Ureter (tissue), 1 donor: ENCODE results near the gene SAMD10. TPM values are rescaled to one million over a fixed set of nuclear protein-coding genes. Genes with fewer than 3 reads are reported as not detected.
"Not testable (repeated sequence)": the region's sequence is repeated elsewhere in the genome, so short reads cannot be mapped to it uniquely, and the experiment has no call there.

Source experiments
- DNase-seq: peaks from one replicate; pipeline ENCODE4 v3.0.0-alpha.2; 2020; ENCODE audit warnings: low spot score
- total RNA-seq: library from RNA; stranded (reverse); gene quantifications from one replicate; pipeline ENCODE4 v1.2.4, GENCODE V29; 2023
- donor health status: DM: yes; HTN: yes; CAD: no.

Gene SAMD10
- total RNA-seq, 1 donor from 2014 or later, result 17.4 TPM

DNA sequence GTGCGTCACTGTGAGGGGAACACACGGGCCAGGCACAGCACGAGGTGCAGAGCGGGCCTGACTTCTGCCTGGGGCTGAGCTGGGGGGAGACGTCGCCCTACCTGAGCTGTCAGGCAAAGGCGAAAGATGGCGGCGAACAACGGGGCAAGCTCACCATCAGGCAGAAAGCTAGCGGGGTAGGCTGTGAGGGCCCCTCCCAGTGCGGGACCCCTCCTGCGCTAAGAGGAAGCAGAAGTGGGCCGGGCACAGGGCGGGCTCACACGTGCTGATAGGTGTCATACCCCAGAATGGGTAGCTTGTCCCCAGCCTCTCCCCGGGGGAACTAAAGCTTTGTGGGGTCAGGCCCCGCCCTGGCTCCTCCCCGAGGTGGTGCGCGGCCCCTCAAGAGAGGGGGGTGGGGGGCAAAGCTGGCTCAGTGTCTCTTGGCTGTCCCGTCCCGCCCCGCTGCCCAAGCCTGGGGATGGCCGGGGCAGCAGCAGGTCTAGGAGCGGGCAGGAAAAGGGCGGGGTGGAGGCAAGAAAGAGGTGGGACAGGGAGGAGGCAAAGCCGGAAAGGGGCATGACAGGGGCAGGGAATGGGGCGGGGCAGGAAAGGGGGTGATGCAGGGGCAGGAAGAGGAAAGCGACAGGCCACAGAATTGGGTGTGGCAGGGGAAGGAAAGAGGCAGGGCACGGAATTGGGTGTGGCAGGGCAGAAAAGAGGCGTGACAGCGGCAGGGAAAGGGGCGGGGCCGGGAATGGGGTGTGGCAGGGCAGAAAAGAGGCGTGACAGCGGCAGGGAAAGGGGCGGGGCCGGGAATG lies 38.0 kb downstream of the SAMD10 start:
- DNase-seq, result peak; percentile 76

DNA sequence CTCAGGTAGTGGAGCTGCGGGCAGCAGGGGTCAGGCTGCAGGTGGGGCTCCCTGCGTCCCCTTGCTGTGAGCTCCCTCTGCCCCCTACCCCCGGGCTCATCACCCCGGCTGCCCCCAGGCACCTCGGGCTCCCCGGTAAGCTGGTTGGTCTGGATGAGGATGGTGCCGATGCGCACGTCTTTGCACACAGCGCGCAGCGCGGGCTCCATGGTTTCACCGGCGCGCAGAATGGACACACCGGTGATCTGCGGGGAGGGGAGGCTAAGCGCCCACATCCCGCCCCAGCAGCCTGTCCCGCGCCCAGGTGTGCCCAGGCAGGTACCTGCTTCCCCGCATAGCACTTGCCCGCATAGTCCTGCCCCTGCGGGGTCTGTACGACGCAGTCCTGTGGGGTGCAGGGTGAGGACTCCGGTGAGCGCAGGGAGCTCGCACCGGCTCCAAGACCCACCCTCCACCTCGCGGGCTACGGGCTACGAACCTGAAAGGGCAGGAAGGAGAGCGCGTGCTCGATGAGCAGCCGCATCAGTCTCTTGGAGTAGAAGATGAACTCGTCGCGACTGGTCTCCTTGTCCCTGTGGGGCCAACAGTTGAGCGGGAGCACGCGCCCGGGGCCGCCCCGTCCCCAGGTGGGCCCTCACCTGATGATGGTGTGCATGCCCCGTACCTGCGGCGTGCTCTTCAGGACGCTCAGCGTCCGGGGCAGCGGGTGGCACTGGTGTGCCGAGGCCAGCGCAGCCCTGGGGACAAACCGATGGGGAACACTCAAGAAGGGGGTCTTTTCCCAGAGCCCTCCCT lies 38.8 kb downstream of the SAMD10 start:
- no peak for DNase-seq

DNA sequence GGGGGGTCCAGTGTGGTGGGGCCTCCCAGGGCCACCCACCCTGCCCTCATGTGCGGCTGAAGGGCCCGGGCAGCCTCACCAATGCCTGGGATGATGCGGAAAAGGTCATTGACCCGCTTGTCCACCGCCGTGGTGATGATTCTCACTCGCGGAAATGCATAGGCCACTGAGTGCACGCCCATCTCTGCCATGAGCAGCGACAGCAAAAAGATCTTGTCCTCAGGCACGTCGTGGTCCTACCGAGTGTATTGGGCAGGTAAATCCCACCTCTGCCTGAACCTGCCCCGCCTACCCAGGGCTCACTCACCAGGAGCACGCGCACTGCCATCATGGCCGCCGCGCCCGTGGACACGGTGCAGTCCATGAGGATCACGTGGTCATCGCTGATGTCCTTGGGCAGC lies 39.4 kb downstream of the SAMD10 start:
- no peak for DNase-seq

- no peak for DNase-seq
Observed at GRCh38 chr20:63939061-63939935, 40.1 kb downstream of the SAMD10 start.

- no peak for DNase-seq
Observed at GRCh38 chr20:63937596-63937995, 41.8 kb downstream of the SAMD10 start.

- no peak for DNase-seq
Observed at GRCh38 chr20:63935447-63935846, 44.0 kb downstream of the SAMD10 start.

DNA sequence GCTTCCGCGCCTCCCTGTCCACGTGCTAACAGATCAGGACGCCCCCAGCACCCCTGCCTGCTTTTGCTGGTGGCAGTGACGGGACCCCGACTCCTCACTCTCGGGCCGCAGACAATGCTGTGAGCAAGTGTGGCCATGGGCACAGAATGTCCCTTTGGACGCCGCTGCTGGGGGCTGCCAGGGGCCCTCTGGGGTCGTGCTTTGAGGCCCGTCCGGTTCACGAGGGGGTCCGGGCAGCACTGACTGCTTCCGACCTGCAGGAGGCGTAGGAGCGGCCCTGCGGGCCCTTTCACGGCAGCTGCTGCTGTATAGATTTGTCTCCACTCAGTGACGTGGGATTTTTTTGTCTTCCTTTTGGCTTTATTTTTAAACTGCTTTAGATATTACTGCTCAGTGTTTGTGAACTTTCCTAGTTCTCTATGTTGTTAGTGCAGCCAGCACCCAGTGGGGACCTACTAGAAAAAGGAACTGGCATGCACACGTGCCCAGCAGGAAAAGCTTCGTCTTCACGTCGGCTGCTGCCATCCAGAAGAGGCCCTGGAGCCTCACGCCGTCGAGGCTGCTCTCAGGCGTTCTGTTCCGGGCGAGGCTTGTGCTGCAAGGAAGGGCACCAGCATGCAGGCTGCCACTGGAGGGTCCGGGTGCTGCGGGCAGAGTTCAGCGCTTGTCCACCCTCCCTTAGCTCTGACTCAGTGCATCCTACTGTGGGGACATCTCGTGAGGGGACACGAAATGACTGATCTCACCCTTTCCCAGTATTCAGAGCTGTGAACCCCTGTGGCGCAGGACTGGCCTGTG lies 45.0 kb downstream of the SAMD10 start:
- no peak for DNase-seq

- DNase-seq, result no peak
Observed at GRCh38 chr20:63933646-63934045, 45.8 kb downstream of the SAMD10 start.

DNA sequence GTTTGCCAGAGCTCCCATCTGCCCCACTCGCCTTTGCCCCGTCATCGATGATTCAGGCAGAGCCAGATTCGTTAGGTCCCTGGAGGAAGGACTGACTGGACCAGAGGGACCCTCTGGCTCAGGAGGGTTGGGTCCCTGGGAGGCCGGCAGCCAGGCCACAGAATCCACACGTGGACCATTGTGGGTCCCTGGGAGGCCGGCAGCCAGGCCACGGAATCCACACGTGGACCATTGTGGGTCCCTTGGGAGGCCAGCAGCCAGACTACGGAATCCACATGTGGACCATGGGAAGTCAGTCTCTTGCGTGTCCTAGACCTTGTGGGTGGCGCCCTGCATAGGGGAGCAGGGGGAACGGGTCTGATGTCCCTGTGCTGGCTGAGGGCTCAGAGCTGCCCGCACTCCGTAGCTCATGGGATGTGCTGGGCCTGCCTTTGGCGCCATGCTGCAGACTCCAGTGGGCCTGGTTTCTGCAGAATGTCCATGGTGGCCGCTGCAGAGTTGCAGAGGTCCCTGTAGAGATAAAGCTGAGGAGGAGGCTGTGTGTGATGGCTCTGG lies 46.8 kb downstream of the SAMD10 start:
- no peak for DNase-seq

DNA sequence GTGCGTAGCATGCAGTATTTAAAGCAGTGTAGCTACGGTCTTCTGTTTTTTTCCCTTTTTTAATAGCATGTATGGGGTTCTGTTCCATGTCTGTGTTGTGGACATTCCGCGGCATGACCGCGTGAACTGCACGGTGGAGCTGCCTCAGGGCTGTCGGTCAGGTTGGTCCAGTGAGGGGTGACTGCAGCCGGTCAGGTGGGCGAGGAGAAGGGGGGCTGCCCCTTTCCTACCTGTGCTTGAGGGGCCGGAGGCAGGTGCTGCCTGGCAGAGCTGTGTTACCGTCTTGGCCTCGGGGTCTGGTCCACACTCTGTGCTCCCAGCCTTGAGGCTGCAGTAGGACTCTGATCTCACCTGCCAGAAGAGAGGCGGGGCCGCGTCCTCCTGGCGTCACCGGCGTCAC lies 47.7 kb downstream of the SAMD10 start:
- DNase-seq, result no peak

GRCh38 chr20:63930971-63931553 lies 48.4 kb downstream of the SAMD10 start:
- DNase-seq, result no peak

DNA sequence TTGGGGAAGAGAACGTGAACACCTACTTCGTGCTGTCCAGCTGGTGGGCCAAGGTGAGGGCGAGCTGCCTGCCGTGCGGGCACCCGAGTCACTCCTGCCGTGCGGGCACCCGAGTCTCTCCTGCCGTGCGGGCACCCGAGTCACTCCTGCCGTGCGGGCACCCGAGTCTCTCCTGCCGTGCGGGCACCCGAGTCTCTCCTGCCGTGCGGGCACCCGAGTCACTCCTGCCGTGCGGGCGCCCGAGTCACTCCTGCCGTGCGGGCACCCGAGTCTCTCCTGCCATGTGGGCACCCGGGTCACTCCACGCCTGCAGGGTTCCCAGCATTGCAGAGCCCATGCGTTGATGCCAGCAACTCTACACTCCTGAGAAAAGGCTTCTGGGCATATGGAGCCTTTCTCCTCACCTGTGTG lies 50.0 kb downstream of the SAMD10 start:
- not testable (repeated sequence) for DNase-seq

GRCh38 chr20:63929071-63929470 lies 50.4 kb downstream of the SAMD10 start:
- DNase-seq, result no peak

GRCh38 chr20:63926298-63926697 lies 53.1 kb downstream of the SAMD10 start:
- DNase-seq, result no peak

DNA sequence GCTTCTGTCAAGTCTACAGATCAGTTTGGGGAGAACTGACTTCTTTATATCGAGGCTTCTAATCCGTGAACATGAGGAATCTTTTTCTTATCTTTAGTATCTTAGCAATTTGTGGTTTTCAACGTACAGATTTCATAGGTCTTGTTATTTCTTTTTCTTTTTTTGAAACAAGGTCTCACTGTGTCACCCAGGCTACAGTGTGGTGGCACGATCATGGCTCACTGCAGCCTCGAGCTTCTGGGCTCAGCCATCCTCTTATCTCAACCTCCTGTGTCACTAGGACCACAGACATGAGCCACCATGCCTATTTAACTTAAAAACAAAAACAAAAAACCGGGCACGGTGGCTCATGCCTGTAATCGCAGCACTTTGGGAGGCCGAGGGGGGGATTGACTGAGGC lies 55.2 kb downstream of the SAMD10 start:
- no peak for DNase-seq

Other genes with a start within 250 kb of the SAMD10 start
- gene LIME1, start 243.0 kb downstream of the SAMD10 start, total RNA-seq, result 7.3 TPM
- gene SLC2A4RG, start 239.9 kb downstream of the SAMD10 start, total RNA-seq, result 93.6 TPM
- gene ZBTB46, start 148.4 kb downstream of the SAMD10 start, total RNA-seq, result 10.2 TPM
- not detected for gene ABHD16B, start 118.1 kb downstream of the SAMD10 start, total RNA-seq
- gene TPD52L2, start 114.4 kb downstream of the SAMD10 start, total RNA-seq, result 85.4 TPM
- gene DNAJC5, start 84.5 kb downstream of the SAMD10 start, total RNA-seq, result 52.4 TPM
- gene UCKL1, start 23.2 kb downstream of the SAMD10 start, total RNA-seq, result 47.6 TPM
- 31.2 TPM for gene ZNF512B, start 9.7 kb downstream of the SAMD10 start, total RNA-seq
- 75.0 TPM for gene PRPF6, start 1.5 kb upstream of the SAMD10 start, total RNA-seq
- 1.9 TPM for gene C20orf204, start 56.5 kb upstream of the SAMD10 start, total RNA-seq
- 28.1 TPM for gene SOX18, start 70.0 kb upstream of the SAMD10 start, total RNA-seq
- 43.6 TPM for gene TCEA2, start 83.6 kb upstream of the SAMD10 start, total RNA-seq
- gene RGS19, start 99.9 kb upstream of the SAMD10 start, total RNA-seq, result 10.3 TPM
- 0.42 TPM for gene OPRL1, start 100.4 kb upstream of the SAMD10 start, total RNA-seq
- gene LKAAEAR1, start 104.8 kb upstream of the SAMD10 start, total RNA-seq, result not detected
- gene NPBWR2, start 127.9 kb upstream of the SAMD10 start, total RNA-seq, result not detected
- gene MYT1, start 184.8 kb upstream of the SAMD10 start, total RNA-seq, result 0.18 TPM